GM19193 (cell line): ENCODE results near the gene PEA15.

ENCODE experiments used
- POLR2A ChIP-seq: IDR thresholded peaks from 4 replicates; pipeline ENCODE4 v1.6.1; 2011; ENCODE audit not compliant: insufficient read depth, insufficient read length; ENCODE audit errors: extremely low read depth

PEA15 gene

GRCh38 chr1:160205242-160206035 is at the start of gene PEA15:
Gene PEA15, plus strand, starts transcription at chr1:160205384. Its CDS starts 6,161 bp downstream, at chr1:160211545.
- TF ChIP-seq POLR2A: peak; percentile 61

- no peak for TF ChIP-seq POLR2A
These were observed 48.8 kb upstream of the PEA15 start for GRCh38 chr1:160156361-160156760.

- TF ChIP-seq POLR2A: no peak
These were observed 48.0 kb upstream of the PEA15 start for GRCh38 chr1:160157174-160157573.

- no peak for TF ChIP-seq POLR2A
These were observed 47.2 kb upstream of the PEA15 start for GRCh38 chr1:160158031-160158430.

GRCh38 chr1:160158534-160158933 is 46.6 kb upstream of the PEA15 start:
- no peak for TF ChIP-seq POLR2A

- TF ChIP-seq POLR2A: no peak
These were observed 45.3 kb upstream of the PEA15 start for GRCh38 chr1:160159846-160160245.

- no peak for TF ChIP-seq POLR2A
These were observed 43.0 kb upstream of the PEA15 start for GRCh38 chr1:160161965-160162705.

- no peak for TF ChIP-seq POLR2A
These were observed 42.3 kb upstream of the PEA15 start for GRCh38 chr1:160162931-160163330.

- TF ChIP-seq POLR2A: no peak
These were observed 41.6 kb upstream of the PEA15 start for GRCh38 chr1:160163615-160164014.

- TF ChIP-seq POLR2A: no peak
These were observed 41.1 kb upstream of the PEA15 start for GRCh38 chr1:160164121-160164520.

- no peak for TF ChIP-seq POLR2A
These were observed 38.9 kb upstream of the PEA15 start for GRCh38 chr1:160166166-160166868.

- no peak for TF ChIP-seq POLR2A
These were observed 38.1 kb upstream of the PEA15 start for GRCh38 chr1:160167056-160167455.

GRCh38 chr1:160167580-160167979 is 37.6 kb upstream of the PEA15 start:
- TF ChIP-seq POLR2A: no peak

GRCh38 chr1:160168016-160168415 is 37.2 kb upstream of the PEA15 start:
- TF ChIP-seq POLR2A: no peak

GRCh38 chr1:160168609-160169369 is 36.4 kb upstream of the PEA15 start:
- no peak for TF ChIP-seq POLR2A
